Kidney epithelial cell (primary cell): ENCODE measurements around the gene RRH. TPM values are rescaled to one million over a fixed set of nuclear protein-coding genes. Genes with fewer than 3 reads are reported as not detected.

ENCODE experiments used
- DNase-seq: peaks from one replicate; pipeline ENCODE4 v3.0.0-alpha.2; 2010; ENCODE audit warnings: low read depth
- H3K27me3 ChIP-seq: 2 replicates; pipeline ENCODE4 v1.6.0; 2011; ENCODE audit warnings: low read length; ENCODE audit not compliant: control insufficient read depth, insufficient read depth
- H3K36me3 ChIP-seq: 2 replicates; pipeline ENCODE4 v1.5.1; 2011; ENCODE audit warnings: low read length; ENCODE audit not compliant: control insufficient read depth, insufficient read depth
- H3K4me3 ChIP-seq: 2 replicates; pipeline ENCODE4 v1.5.1; 2011; ENCODE audit warnings: low read depth, mild to moderate bottlenecking, control low read depth, low read length
- total RNA-seq: library from RNA; depleted of rRNA; stranded (reverse); fragments of >200 nt; gene quantifications from 2 replicates; pipeline ENCODE4 v1.2.3, GENCODE V29; 2015
- TF ChIP-seq, protein P1 (sequence below): IDR thresholded peaks from 2 replicates; pipeline ENCODE4 v1.5.1; 2011; ENCODE audit warnings: mild to moderate bottlenecking, moderate library complexity, low read length, control low read depth, inconsistent platforms; ENCODE audit not compliant: insufficient read depth, poor library complexity, severe bottlenecking

The RRH gene
- total RNA-seq, 1 donor from 2014 or later: not detected

GRCh38 chr4:109820563-109820962 is 7.2 kb upstream of the RRH start:
- no peaks in the 10 kb centered on the region for H3K36me3 ChIP-seq
- DNase-seq: no peak
- no peaks in the 10 kb centered on the region for H3K27me3 ChIP-seq
- TF ChIP-seq, protein P1, sequence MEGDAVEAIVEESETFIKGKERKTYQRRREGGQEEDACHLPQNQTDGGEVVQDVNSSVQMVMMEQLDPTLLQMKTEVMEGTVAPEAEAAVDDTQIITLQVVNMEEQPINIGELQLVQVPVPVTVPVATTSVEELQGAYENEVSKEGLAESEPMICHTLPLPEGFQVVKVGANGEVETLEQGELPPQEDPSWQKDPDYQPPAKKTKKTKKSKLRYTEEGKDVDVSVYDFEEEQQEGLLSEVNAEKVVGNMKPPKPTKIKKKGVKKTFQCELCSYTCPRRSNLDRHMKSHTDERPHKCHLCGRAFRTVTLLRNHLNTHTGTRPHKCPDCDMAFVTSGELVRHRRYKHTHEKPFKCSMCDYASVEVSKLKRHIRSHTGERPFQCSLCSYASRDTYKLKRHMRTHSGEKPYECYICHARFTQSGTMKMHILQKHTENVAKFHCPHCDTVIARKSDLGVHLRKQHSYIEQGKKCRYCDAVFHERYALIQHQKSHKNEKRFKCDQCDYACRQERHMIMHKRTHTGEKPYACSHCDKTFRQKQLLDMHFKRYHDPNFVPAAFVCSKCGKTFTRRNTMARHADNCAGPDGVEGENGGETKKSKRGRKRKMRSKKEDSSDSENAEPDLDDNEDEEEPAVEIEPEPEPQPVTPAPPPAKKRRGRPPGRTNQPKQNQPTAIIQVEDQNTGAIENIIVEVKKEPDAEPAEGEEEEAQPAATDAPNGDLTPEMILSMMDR: no peak
- H3K4me3 ChIP-seq: no peak overlapping the region

DNA sequence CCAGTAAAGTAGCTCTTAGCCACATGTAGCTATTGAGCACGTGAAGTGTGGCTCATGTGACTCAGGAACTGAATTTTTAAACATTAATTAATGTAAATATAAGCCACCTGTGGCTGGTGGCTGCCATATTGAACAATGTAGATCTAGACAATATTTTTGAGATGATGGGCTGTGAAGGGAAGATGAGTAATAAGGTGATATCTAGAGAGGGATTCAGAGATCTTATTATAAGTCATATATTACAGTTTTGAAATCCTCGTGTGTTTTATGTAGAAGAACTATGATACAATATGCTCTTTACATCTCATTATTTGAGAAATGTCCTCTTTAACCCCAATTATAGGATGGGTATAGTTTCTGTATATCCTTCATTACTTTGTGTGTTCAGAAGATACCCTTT is 6.6 kb upstream of the RRH start:
- no peaks in the 10 kb centered on the region for H3K36me3 ChIP-seq
- TF ChIP-seq, protein P1: no peak

DNA sequence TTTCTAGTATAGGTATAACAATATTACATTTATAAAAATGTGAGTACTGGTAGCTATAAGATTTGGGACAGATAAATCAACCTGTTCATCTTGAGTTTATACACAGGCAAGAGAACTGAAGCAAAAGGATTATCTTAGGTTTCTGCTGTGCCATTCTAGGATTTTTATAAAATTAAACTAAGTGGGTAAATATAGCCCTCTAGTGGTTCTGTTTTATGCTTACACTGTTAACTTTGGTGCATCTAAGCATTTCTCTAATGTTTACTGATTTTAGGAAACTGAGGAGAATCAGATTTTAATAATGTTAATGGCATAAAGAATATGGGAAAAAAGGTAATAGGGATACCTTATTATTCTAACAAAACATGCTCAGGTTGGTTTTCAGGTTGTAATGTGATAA is 1.1 kb upstream of the RRH start:
- DNase-seq: no peak
- no peaks in the 10 kb centered on the region for H3K27me3 ChIP-seq
- TF ChIP-seq, protein P1: peak; percentile 33
- no peaks in the 10 kb centered on the region for H3K36me3 ChIP-seq
- no peak overlapping the region for H3K4me3 ChIP-seq

More for the DNA sequence above, 6.6 kb upstream of the RRH start:
- Histone ChIP-seq H3K27me3 (no peaks in the 10 kb centered on the region), H3K4me3 (no peak overlapping the region)
- no peak for DNase-seq

- DNase-seq: no peak
- Histone ChIP-seq H3K36me3 (no peaks in the 10 kb centered on the region), H3K4me3 (no peak overlapping the region), H3K27me3 (no peaks in the 10 kb centered on the region)
- TF ChIP-seq, protein P1: no peak
These were observed 6.0 kb downstream of the RRH start for GRCh38 chr4:109833756-109834155.

GRCh38 chr4:109836985-109837384 is 9.2 kb downstream of the RRH start:
- no peaks in the 10 kb centered on the region for H3K36me3 ChIP-seq
- TF ChIP-seq, protein P1: no peak
- DNase-seq: no peak
- no peaks in the 10 kb centered on the region for H3K27me3 ChIP-seq
- no peak overlapping the region for H3K4me3 ChIP-seq

DNA sequence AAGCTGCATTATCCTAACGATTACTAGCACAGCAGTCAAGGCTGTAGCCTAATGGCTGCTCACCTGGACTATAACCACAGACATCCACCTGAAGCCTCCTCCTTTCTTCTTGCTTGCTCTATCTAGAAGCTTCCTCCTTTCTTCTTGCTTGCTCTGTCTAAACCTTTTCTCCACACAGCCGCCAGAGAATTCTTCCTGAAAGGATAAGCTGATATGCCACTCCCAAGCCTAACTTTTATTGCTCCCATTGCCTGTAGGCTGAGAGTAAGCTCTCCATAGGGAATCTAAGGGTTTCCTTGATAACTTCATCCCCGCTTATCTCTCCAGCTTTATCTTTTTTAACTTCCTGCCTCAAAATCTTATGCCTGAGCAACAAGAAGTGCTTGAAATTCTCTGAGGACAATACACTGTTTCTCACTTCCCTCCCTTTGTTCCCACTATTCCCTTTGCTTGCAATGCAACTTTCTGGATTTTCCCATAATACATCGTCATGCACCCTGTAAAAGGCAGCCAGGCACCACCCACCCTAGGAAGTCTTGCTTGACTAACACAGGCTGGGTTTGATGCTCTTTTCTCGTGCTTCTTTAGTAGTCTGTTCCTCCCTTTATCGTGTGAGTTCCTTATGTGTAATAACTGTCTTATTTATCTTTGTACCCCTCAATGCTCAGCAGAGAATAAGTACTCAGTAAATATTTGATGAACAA is 18.8 kb downstream of the RRH start:
- Histone ChIP-seq H3K27me3 (no peaks in the 10 kb centered on the region), H3K36me3 (no peaks in the 10 kb centered on the region), H3K4me3 (no peak overlapping the region)
- TF ChIP-seq, protein P1: no peak
- no peak for DNase-seq
